Activated CD8-positive, alpha-beta memory T cell treated with anti-CD3 and anti-CD28 coated beads for 24 hours (primary cell): ENCODE data around the gene PIK3R6.

Experiments
- DNase-seq: peaks from one replicate; pipeline ENCODE4 v3.0.0-alpha.2; 2020

Gene PIK3R6

DNA sequence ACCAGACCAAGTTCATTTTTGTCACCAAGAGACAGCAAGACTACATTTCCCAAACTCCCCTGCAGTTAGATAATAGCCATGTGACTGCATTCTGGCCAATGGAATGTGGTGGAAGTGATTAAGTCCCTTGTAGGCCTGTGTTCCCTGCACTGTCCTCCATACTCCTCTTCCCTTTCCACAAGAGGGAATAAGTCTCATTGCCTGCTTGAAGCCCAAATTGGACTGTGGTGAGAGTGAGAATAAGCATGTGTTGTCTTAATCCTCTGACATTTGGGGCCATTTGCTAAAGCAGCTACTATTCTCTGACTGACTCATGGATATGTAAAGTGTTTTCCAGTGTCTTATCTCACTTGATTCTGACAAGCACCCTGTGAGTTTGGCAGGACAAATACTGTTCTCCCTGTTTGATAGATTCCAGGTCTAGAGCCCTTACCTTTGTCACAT, 20.7 kb downstream of the PIK3R6 start:
- DNase-seq = no peak

DNA sequence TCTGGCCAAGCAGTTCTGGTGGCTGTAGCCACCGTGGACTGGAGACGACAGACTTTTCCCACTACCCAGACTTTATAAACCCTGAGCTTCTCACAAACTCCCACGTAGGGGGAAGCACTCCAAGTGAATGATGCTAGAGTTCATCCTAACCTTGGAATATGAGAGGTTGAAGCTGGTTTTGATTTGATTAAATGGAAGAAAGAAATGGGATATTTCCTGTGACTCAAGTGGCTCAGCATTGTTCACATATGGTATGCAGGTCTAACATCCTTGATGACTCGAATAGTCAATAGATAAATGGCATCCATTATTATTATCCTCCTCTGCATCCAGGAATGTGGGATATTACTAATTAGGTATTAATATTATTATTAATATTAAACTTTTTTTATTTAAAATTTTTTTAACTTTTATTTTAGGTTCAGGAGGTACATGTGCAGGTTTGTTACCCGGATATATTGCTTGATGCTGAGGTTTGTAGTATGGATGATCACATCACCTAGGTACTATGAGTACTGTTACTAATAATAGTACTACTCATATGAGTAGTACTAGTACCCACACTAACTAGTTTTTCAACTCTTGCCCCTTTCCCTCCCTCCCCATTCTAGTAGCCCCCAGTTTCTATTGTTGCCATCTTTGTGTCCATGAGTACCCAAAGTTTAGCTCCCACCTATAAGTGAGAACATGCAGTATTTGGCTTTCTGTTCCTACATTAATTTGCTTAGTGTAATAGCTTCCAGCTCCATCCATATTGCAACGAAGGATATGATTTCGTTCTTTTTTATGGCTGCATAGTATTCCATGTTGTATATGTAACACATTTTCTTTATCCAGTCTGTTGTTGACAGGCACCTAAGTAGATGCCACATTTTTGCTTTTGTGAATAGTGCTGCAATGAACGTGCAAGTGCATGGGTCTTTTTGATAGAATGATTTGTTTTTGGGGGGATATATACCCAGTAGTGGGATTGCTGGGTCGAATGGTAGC, 22.9 kb downstream of the PIK3R6 start:
- DNase-seq = no peak

DNA sequence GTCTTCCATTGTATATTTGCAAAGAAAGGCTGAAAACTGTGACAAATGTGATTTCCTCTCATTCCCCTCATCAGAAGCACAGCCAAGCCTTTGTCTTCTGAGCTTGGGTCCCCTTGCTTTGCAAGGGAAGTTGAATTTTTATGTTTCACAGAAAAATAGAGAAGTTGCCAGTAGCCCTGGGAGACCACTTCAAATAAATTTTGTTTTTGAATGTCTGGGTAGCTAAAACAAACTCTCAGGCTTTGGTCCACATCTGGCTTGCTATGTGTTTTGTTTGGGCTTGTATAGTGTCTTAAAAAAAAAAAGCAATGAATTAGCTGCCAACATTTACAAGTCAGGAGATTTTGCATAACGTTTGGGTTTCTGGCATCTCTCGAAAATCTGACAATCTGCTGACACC, 24.1 kb downstream of the PIK3R6 start:
- DNase-seq = no peak

DNA sequence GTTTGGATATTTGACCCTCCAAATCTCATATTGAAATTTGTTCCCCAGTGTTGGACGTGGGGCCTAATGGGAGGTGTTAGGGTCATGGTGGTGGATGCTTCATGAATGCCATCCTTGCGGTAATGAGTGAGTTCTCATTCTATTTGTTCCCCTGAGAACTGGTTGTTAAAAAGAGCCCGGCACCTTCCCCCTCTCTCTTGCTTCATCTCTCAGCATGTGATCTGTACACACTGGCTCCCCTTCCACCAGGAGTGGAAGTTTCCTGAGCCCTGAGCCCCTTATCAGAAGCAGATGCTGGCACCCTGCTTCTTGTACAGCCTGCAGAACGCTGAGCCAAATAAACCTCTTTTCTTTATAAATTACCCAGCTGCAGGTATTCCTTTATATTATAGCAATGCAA, 25.6 kb downstream of the PIK3R6 start:
- DNase-seq = no peak

DNA sequence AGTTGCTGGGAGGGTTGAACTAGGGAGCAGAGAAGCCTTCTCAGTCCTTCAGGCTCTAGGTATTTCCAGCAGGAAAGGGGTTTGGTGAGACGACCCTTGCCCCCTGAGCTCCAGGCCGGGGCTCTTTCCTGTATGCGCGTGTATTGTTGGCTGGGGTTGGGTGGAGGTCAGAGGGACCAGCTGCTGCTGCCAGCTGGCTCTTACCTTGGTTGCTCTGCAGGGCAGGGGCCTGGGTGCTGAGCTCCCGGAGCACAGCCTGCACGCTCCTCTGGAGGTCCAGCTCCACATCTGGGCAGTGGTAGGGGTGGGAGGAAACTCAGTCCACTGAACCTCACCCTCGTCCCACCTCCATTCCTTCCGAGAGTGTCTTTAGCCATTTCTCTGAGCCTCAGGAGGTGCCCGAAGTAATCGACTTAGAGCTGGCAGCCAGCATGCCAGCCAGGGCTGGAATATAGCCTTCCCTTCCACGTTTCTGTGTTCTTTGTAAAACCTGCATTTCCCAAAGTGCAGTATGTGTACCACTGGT, 28.0 kb downstream of the PIK3R6 start:
- peak; percentile 17 for DNase-seq

DNA sequence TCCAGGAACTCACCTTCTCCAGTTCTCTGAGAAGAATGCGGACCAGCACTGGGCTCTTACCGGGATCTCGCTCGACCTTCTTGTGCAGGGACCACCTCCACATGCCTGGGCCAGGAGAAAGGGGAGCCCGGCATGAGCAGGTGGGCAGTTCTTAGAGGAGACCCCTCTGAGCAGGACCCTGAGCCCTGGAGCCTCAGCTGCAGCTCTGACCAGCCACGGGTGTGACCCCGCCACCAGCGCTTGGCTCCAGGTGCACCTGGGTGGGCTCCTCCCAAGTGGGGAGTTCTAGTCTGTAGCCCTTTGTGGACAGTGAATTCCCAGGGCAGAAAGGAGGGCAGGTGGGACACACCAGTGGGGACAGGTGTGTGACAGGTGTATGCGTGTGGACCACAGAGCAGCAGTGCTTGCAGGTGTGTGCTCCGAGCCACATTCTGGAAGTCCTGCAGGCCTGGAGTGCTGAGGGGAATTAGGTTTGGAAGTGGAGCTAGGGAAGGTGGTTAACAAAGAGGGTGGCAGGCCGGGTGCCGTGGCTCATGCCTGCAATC, 28.9 kb downstream of the PIK3R6 start:
- DNase-seq = peak; percentile 42

DNA sequence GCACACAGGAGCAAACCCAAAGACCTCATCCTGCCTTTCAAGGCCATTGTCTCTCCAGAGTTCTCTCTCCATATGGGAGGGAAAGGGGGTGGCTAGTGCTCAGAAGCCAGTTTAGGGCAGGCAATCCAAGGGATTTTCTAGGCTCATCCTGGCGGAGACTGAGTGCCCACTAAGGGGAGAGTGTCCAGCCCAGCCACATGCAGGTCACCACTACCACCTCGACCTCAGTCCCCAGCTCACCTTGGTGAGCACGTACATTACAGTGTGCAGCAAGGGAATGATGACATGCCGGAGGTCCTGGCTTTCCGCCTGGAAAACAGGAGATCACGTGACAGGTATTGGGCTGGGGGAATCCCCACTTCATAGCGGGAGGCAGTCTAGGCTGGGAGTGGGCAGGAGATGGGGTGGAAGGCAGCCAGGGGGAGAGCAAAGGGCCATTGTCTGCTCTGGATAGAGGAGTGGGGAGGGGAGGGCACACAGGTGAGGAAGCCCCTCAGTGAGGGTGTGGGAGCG, 29.9 kb downstream of the PIK3R6 start:
- peak; percentile 38 for DNase-seq

GRCh38 chr17:8836821-8837562, 30.5 kb downstream of the PIK3R6 start:
- peak; percentile 40 for DNase-seq

DNA sequence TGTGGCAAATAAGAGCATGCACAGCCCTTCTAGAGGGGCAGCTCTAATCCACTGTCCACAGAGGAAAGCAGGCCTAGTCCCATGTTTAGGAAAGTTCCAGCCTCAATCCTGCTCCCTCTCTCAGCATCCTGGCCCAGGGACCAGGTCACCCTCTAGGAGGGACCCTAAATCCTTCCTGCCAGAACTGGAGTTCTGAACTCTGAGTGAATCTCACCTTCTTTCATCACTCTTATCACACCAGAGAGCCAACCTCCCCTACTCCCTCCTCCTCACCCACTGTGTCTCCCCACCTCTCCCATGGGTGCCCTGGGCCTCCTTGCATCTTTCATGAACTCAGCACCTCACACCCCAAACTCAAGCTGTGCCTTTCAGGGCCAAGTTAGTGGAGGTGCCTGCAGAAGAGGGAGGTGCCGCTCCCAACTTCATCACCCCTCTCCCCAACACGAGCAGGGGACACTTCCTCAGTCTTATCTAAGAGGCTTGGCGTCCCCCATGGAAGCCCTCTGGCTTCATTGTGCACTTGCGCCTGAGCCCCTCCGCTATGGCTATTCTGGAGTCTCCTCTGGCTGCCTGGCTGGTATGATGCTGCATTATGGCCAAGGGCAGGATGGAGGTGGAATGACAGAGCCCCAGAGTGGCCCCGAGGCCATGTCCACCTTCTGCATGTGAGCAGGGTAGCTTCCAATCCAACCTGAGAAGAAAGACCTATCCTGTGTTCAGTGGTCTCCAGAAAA, 31.7 kb downstream of the PIK3R6 start:
- peak; percentile 28 for DNase-seq

DNA sequence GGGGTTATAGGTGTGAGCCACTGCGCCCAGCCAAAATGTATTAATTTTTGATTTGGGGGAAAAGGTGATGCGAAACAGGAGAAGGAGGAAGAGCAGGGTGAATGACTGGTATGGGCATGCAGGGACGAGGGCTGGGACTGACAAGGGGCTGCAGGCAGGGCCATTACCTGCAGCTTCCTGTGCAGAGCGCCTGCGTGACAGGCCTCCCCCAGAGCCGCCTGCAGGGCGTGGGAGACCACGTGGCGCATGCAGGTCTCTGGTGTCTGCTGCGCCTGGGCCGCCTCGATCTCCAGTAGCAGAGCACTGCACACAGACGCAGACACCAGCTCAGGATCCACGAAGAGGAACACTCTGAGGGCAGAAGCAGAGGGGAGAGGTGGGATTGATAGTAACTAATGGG, 32.4 kb downstream of the PIK3R6 start:
- peak; percentile 15 for DNase-seq

DNA sequence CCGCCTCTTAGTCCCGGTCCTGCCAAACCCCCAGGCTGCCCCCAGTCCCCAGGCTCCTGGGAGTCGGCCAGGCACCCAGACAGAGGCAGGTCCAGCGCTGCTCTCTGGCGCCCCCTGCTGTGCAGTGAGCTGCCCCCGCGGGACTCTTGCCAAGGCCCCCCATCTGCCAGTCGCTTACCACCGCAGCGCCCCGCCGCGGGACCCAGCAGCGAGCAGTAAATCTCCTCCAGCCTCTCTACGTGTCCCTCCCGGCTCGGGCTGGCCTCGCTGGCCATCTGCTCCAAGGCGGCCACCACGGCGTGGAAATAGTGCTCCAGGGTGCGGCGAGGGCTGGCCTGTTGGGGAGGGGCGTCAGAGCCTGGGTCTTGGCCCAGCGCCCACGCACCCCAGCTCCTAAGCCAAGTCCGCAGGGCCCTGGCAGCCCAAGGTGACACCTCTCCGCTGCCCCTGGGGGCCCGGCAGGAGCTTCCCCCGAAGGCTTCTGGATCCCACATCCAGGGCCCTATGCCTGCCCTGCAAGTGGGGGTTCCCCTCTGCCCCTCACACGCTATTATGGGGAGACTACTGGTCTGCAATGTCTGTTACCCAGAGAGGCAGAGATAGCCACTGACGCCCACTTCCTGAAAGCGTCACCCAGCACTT, 34.6 kb downstream of the PIK3R6 start:
- peak; percentile 70 for DNase-seq

DNA sequence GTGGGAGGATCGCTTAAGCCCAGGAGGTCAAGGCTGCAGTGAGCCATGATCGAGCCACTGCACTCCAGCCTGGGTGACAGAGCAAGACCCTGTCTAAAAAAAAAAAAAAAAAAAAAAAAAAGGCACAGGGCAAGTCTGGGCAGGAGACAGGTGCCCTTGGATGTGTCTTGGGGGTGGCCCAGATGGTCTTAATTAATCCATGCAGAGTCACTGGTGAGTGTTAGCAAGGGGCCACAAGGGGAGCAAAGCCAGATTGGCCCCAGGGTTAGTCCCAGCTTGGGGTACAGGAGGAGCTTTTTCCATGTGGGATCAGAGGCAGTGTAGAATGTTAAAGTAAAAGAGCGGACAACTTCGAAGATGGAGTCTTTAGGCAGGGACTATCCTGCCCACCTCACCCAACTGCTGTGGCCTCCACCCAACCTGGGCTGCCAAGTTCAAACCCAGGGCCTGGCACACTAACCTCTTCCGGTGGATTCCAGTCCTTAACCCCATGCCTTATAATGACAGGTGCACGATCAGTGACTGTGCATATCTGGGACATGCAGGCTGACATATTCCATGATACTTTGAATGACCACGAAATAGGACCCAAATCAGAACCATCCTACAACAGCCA, 36.1 kb downstream of the PIK3R6 start:
- DNase-seq = peak; percentile 30

- peak; percentile 33 for DNase-seq
Measured at GRCh38 chr17:8830141-8830540, 37.3 kb downstream of the PIK3R6 start.

GRCh38 chr17:8829036-8829941, 38.2 kb downstream of the PIK3R6 start:
- peak; percentile 24 for DNase-seq

GRCh38 chr17:8828517-8828875, 39.0 kb downstream of the PIK3R6 start:
- DNase-seq = peak; percentile 21

- DNase-seq = peak; percentile 9
Measured at GRCh38 chr17:8826808-8827435, 40.6 kb downstream of the PIK3R6 start.

DNA sequence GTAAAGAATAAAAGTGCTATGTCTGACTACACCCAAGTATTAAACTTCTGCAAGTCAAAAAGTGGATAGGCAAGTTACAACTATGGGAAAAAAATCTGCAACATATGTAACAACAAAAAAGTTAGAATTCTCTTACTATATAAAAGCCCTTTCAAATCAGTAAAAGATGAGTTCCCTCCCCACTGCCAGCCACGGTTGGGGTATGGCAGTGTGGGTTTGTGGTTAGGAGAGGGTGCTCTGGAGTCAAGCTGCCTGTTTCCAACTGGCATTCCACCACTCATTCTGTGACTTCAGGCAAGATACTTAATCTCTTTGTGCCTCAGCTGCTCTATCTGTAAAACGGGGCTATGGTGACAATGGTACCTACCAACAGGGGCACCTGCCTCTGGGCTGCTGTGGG, 41.7 kb downstream of the PIK3R6 start:
- peak; percentile 37 for DNase-seq

GRCh38 chr17:8823279-8823678, 44.2 kb downstream of the PIK3R6 start:
- peak; percentile 35 for DNase-seq

DNA sequence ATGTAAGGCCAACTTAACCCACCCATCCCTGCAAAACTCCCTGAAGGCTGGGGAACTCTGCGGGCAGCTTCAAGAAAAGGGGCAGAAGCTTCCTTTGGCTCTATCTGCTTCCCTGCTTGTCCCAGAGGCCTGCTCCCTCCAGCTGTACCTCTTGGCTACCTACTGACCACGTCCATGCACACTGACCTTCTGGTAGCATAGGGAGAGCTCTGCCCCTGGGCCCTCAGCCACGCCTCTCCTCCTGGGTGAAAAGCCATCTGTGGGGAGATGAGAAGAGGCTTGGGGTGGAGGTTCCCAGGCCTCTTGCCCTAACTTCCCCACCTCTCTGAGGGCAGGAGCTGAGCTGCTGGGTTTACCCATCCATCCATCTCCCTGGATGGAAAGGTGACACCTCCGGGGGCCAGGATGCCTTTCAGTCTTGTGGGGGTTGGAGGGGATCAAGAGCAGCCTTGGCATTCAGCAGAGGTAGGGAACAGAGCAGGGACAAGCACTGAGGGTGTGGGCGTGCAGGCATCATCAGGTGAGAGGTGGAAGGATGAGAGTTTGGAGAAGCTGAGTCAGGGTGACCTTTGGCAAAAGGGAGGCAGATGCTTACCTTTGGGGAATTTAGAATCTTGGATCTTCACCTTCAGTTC, 45.0 kb downstream of the PIK3R6 start:
- DNase-seq = peak; percentile 41
